GM21529 (cell line): ENCODE measurements around the gene ZNF483.
"Not testable (repeated sequence)": the region's sequence is repeated elsewhere in the genome, so short reads cannot be mapped to it uniquely, and the experiment has no call there.

Source experiments
- ATAC-seq: cut with Tn5 transposase; IDR thresholded peaks from one replicate; pipeline ENCODE4 v1.9.1; 2021; ENCODE audit not compliant: unreplicated experiment

The ZNF483 gene

DNA sequence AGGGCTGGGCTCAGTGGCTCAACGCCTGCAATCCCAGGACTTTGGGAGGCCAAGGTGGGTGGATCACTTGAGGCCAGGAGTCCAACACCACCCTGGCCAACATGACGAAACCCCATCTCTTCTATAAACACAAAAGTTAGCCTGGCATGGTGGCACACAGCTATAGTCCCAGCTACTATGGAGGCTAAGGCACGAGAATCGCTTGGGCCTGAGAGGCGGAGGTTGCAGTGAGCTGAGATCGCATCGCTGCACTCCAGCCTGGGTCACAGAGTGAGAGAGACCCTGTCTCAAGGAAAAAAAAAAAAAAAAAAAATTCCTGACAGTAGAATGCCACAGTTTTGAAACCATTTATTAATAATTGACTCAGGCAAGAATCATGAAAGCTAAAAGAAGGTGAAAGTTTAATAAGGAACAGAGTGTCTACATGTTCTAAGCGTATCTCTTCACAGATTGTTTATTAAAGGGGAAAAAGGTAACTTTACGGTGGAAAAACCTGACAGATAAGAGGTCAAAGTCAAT lies 80.1 kb downstream of the ZNF483 start:
- ATAC-seq: no peak

DNA sequence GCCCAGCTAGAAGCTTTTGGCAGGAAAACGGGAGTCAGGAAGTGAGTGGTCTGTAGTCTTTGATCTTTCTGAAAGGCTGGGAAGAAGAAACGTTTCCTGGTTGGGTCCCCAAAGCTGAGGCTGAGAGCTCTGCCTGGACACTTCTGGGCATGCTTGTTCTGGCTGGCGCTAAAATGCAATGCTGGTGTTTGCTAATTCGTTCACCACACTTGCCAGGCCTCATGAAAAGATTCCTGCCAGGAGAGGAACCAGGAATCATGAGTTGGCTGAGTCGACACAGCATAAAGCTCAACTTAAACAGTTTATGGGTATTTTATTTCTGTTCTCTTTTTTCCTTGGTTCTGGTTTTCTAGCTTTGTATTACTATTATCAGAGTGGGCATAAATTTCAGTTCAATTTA lies 85.2 kb downstream of the ZNF483 start:
- no peak for ATAC-seq

DNA sequence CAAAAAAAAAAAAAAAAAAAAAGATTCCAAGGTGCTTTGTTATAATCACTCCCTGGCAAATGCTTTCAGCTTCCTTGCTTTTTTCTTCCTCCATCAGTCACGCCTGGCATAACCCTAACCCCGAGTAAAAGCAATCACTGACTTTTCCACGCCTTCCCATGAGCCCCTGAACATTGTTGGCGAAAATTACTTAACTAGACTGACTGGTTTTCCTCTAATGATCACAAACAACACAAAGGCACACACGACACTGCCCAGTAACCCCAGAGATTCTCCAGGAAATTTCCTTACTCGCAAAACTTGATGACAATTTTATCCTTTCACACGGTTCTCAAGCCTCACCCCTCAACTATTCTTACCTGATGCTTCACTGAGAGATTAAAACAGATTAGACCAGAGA lies 85.9 kb downstream of the ZNF483 start:
- ATAC-seq: no peak

DNA sequence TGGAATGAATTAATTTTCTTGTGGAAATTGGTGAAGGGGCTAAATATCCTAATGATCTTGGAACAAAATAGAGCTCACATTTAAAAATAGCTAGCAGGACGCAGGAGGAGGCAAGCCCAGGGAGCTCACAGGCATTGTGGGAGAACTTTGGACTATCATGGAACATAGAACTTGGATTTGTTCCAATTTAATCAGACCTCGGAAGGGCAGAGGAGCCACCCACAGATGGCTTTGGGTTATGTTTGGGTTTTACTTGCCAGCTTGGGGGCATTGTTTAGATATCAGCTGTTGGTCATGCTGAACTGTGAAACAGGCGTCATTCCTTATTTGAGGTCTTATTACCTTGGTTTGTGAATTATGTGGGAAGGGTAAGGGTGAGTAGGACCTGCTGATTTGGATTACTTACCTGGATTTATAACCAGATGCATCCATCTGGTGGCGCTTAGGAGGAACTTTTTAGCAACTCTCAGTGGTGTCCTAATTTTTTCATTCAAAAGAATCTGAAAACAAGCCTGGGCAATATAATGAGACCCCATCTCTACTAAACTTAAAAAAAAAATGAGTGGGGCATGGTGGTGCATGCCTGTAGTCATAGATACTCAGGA lies 88.6 kb downstream of the ZNF483 start:
- ATAC-seq: no peak

DNA sequence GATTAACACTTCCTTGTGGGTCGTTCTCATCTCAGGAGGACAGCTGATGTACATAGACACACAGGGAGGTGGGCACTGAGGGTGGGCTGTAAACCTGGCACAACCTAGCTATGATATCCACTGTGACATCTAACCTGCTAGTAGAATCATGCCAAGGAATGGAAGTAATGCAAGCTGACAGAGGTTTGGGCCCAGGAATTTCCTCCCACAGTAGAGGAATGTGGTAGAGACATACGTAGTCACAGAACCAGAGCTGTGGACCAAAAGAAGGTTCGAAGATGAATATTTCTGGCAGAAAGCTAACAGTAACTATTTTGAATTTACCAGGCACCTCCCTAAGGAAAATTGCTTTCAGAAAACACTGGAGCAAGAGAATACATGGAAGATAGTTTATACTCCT lies 90.9 kb downstream of the ZNF483 start:
- no peak for ATAC-seq

DNA sequence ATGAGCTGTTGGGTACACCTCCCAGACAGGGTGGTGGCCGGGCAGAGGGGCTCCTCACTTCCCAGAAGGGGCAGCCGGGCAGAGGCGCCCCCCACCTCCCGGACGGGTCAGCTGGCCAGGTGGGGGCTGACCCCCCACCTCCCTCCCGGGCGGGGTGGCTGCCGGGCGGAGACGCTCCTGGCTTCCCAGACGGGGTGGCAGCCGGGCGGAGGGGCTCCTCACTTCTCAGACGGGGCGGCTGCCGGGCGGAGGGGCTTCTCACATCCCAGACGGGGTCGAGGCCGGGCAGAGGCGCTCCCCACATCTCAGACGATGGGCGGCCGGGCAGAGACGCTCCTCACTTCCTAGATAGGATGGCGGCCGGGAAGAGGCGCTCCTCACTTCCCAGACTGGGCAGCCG lies 92.4 kb downstream of the ZNF483 start:
- ATAC-seq: not testable (repeated sequence)

DNA sequence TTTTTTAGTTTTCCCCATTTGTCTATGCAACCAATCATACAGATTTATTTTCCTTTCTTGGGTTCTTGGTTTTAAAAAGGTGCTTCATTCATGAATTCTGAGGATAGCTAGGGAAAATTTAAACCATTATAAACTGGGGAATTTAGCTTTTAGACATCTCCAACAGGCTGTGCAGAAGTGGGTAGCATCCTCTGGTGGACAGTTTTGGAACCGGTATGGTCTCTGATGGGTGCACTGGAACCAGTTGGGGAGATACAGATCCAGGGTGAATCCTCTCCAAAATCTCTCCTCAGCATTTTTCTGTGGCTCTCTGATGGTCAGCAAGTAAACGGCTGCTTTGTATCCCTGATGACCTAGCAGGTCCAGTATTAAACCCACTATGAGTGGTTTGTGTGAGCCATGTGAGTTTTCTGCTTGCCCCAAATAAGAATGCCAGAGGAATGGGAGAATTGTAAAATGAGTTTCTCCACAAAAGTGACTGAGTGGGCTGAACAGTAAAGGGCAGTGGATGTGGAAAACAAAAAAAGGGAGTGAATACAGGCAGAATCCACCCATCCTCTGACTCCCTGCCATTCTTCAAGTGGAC lies 97.0 kb downstream of the ZNF483 start:
- ATAC-seq: peak; percentile 68

DNA sequence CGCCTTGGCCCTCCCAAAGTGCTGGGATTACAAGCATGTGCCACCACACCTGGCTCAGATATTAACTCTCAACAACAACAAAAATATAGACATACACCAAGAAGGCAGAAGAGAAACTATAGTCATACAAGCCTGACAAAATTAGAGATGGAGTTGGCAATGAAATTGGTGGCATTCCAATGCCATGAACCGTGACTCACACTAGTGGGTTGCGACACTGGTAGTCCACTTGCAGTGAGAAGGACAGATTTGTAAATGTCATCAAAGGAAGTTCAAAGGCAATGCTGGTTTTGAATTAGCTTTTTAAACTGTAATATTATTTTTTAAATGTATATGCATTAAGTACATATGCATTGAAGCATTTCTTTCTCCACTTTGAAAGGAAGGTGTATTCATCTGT lies 97.6 kb downstream of the ZNF483 start:
- ATAC-seq: no peak
